HAP-1 (cell line): ENCODE results near the gene SNX32.
A peak's percentile ranks its signal among the peaks of the same experiment; 100 is the strongest.
"Not testable (repeated sequence)": the region's sequence is repeated elsewhere in the genome, so short reads cannot be mapped to it uniquely, and the experiment has no call there.

ENCODE experiments used
- DNase-seq, 2 experiments: peaks; one replicate each; pipeline ENCODE4 v3.0.0-alpha.2; 2016 to 2020; ENCODE audit warnings: low spot score in 2 of 2
- H3K27me3 ChIP-seq: fragments of 250-450 bp; sonication (Bioruptor Pico); 2 replicates; pipeline ENCODE4 v1.5.1; 2020; ENCODE audit warnings: low read depth, mild to moderate bottlenecking, moderate library complexity
- H3K36me3 ChIP-seq: fragments of 250-450 bp; sonication (Bioruptor Pico); replicated peaks from 2 replicates; pipeline ENCODE4 v1.5.1; 2020; ENCODE audit warnings: mild to moderate bottlenecking
- H3K4me1 ChIP-seq: fragments of 250-450 bp; sonication (Bioruptor Pico); 2 replicates; pipeline ENCODE4 v1.5.1; 2020; ENCODE audit warnings: mild to moderate bottlenecking
- H3K4me3 ChIP-seq: fragments of 250-450 bp; sonication (Bioruptor Pico); 2 replicates; pipeline ENCODE4 v1.5.1; 2020; ENCODE audit warnings: mild to moderate bottlenecking, moderate library complexity
- H3K9me3 ChIP-seq: fragments of 250-450 bp; sonication (Bioruptor Pico); 2 replicates; pipeline ENCODE4 v1.5.1; 2020; ENCODE audit warnings: mild to moderate bottlenecking, moderate library complexity
- in situ Hi-C: fragments of 300-500 bp; cut with MboI; formaldehyde crosslinking; loops from 3 replicates; pipeline ENCODE4 v1.14.3; 2020; ENCODE audit warnings: low sequenced_read_pairs, inconsistent platforms, mixed read lengths

The SNX32 gene

DNA sequence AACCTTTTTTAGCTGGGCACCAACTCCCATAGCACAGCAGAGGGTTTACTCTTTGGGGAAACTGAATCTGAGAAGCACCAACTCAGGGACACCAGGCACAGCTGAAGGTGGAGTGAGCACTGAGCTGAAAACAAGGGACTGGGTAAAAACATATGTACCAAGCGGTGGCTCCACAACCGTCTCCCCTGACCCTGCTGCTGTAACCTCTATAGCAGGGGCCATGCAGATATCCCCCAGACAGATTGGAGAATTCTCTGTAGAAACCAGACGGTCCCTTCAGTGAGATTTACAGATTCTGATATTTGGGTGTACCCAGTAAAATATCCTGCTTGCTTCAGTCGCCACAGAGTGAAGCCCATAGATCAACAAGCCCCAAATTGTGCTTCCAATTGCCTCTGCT is 4.3 kb upstream of the SNX32 start:
- Histone ChIP-seq H3K27me3 (peaks cover 9% of the 10 kb centered on the region), H3K36me3 (no peaks in the 10 kb centered on the region), H3K4me1 (peaks cover 8% of the 10 kb centered on the region), H3K4me3 (no peak overlapping the region), H3K9me3 (peaks cover 3% of the 10 kb centered on the region; the same call in 1 of the 2 replicates)
- no peak for DNase-seq
- in situ Hi-C loops, result no loop called here

DNA sequence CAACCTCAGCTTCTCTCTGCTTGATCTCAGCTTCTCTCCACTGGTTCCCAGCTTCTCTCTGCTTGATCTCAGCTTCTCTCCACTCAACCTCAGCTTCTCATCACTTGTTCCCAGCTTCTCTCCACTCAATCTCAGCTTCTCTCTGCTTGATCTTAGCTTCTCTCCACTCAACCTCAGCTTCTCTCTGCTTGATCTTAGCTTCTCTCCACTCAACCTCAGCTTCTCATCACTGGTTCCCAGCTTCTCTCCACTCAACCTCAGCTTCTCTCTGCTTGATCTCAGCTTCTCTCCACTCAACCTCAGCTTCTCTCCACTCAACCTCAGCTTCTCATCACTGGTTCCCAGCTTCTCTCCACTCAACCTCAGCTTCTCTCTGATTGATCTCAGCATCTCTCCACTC is 1.5 kb upstream of the SNX32 start:
- in situ Hi-C loops, H3K4me3 ChIP-seq, H3K36me3 ChIP-seq, DNase-seq, H3K27me3 ChIP-seq, H3K9me3 ChIP-seq: not testable (repeated sequence)
- peaks cover 12% of the 10 kb centered on the region for H3K4me1 ChIP-seq

DNA sequence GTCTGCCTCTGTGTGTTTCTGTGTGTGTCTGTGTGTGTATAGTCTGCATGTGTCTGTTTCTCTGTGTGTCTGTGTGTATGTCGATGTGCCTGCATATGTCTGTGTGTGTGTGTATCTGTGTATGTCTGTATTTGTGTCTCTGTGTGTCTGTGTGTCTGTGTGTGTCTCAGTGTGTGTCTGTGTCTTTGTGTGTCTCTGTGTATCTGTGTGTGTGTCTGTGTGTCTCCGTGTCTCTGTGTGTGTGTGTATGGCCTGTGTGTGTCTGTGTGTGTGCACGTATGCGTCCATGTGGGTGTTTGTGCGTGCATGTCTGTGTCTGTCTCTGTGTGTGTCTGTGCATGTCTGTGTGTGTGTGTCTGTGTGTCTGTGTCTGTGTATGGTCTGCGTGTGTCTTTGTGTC is 439 bp downstream of the SNX32 start:
- Histone ChIP-seq H3K4me3 (peak overlapping the region; percentile 42), H3K4me1 (peaks cover 12% of the 10 kb centered on the region), H3K9me3 (peaks cover 3% of the 10 kb centered on the region; the same call in 1 of the 2 replicates), H3K27me3 (peaks cover 9% of the 10 kb centered on the region), H3K36me3 (no peaks in the 10 kb centered on the region)
- no peak for DNase-seq
- in situ Hi-C loops, result no loop called here

DNA sequence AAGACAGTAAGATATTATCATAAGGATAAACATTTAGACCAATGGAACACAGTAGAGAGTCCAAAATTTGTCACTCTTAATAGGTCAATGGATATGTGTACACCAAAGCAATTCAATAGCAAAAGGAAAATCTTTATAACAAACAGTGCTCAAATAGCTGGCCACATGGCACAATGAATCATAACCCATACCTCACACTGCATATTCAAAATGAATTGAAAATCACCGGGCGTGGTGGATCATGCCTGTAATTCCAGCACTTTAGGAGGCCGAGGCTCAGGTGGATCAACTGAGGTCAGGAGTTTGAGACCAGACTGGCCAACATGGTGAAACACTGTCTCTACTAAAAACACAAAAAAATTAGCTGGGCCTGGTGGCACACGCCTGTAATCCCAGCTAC is 8.4 kb downstream of the SNX32 start:
- in situ Hi-C loops, result no loop called here
- no peak for DNase-seq
- Histone ChIP-seq H3K9me3 (no peaks in the 10 kb centered on the region; the same call in 1 of the 2 replicates), H3K4me3 (no peak overlapping the region), H3K36me3 (no peaks in the 10 kb centered on the region), H3K4me1 (no peaks in the 10 kb centered on the region), H3K27me3 (no peaks in the 10 kb centered on the region)

DNA sequence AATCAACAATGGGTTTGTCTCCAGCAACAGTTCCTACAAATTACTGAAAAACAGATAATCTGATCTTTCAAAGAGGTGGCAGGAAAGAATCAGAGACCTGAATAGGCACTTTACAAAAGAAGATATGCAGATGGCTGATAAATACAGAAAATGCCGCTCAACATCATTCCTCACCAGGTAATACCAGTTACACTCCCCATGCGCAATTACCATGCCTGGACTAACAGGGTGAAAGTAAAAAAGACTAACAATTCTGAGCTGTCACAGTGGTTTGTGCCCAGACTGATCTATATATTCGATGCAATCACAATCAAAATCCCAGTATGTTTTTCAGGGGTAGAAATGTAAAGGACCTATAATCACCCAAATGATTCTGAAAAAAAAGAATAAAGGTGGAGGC is 10.0 kb downstream of the SNX32 start:
- no peak for DNase-seq
- Histone ChIP-seq H3K4me3 (no peak overlapping the region), H3K36me3 (no peaks in the 10 kb centered on the region), H3K9me3 (no peaks in the 10 kb centered on the region; the same call in 1 of the 2 replicates), H3K27me3 (no peaks in the 10 kb centered on the region), H3K4me1 (no peaks in the 10 kb centered on the region)
- in situ Hi-C loops, result no loop called here

DNA sequence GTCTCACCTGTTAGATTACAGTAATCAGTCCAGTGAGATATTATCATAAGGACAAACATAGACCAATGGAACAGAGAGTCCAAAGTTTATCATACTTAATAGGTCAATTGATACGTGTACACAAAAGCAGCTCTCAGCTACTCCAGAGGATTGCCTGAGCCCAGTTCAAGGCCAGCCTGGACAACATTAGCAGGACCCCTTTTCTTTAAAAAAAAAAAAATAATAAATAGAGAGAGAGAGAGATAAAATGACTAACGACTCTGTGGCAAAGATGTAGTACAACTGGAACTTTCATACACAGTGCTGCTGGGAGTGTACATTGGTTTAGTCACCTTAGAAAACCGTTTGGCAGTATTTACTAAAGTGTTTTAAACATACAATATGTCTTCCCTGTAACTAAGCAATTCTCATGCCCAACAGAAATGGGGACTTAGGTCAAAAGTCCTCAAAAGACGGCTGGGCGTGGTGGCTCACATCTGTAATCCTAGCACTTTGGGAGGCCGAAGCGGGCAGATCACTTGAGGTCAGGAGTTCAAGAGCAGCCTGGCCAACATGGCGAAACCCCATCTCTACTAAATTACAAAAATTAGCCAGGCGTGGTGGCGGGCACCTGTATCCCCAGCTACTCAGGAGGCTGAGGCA is 10.6 kb downstream of the SNX32 start:
- Histone ChIP-seq H3K4me3 (no peak overlapping the region), H3K9me3 (no peaks in the 10 kb centered on the region; the same call in 1 of the 2 replicates)

DNA sequence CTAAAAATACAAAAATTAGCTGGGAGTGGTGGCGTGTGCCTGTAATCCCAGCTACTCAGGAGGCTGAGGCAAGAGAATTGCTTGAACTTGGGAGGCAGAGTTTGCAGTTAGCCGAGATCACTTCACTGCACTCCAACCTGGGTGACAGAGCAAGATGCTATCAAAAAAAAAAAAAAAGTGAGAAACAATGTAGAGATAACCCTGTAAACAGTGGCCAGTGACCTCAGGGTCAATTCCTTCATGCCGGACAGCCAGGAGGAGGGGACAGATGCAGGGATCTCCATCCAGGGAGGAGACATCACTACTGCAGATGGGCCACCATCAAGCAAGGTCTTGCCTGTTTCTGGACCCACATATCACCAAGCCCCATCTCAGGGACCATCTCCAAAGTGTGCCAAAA is 14.0 kb downstream of the SNX32 start:
- H3K4me3 ChIP-seq, result no peak overlapping the region
- in situ Hi-C loops, result no loop called here
- H3K27me3 ChIP-seq, result no peaks in the 10 kb centered on the region
- peaks cover 8% of the 10 kb centered on the region for H3K9me3 ChIP-seq
- no peaks in the 10 kb centered on the region for H3K4me1 ChIP-seq
- peaks cover 13% of the 10 kb centered on the region for H3K36me3 ChIP-seq
- DNase-seq, result no peak

More for the DNA sequence above, 10.6 kb downstream of the SNX32 start:
- Histone ChIP-seq H3K4me1 (no peaks in the 10 kb centered on the region), H3K36me3 (no peaks in the 10 kb centered on the region), H3K27me3 (no peaks in the 10 kb centered on the region)
- in situ Hi-C loops, result no loop called here
- no peak for DNase-seq

DNA sequence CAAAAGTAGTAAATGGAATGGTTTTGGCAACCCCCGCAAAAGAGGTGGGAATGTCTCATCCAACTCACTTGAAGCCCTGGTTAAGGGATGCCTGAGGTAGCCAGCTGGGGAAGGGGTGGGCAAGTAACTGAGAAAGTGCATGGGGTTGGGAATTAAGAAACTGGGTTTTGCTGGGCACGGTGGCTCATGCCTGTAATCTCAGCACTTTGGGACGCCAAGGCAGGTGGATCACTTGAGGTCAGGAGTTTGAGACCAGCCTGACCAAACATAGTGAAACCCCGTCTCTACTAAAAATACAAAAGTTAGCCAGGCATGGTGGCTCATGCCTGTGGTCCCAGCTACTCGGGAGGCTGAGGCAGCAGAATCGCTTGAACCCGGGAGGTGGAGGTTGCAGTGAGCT is 14.9 kb downstream of the SNX32 start:
- DNase-seq, in situ Hi-C loops, H3K9me3 ChIP-seq: not testable (repeated sequence)

DNA sequence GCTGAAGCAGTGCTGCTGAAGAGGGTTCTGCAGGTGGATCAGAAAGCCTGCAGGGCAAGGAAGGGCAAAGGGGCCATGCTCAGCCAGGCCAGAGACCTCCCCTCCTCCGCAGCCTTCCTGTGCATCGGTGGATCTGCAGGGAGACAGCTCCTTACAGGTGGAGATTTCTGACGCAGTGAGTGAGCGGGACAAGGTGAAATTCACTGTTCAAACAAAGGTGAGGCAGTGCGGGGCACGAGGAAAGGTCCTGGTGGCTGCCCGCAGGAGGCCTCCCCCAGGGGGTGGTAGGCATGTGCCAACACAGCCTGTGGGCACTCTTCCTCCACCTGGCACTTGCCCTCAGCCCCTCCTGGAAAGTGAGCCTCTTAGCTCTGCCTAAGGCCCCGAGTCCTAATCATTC is 15.6 kb downstream of the SNX32 start:
- in situ Hi-C loops, result no loop called here
- peaks cover 28% of the 10 kb centered on the region for H3K36me3 ChIP-seq
- H3K27me3 ChIP-seq, result no peaks in the 10 kb centered on the region
- no peaks in the 10 kb centered on the region for H3K4me1 ChIP-seq
- DNase-seq, result no peak
- peaks cover 8% of the 10 kb centered on the region for H3K9me3 ChIP-seq
- H3K4me3 ChIP-seq, result no peak overlapping the region

More for the DNA sequence above, 14.9 kb downstream of the SNX32 start:
- H3K4me3 ChIP-seq, H3K27me3 ChIP-seq, H3K4me1 ChIP-seq: not testable (repeated sequence)
- peaks cover 21% of the 10 kb centered on the region for H3K36me3 ChIP-seq

DNA sequence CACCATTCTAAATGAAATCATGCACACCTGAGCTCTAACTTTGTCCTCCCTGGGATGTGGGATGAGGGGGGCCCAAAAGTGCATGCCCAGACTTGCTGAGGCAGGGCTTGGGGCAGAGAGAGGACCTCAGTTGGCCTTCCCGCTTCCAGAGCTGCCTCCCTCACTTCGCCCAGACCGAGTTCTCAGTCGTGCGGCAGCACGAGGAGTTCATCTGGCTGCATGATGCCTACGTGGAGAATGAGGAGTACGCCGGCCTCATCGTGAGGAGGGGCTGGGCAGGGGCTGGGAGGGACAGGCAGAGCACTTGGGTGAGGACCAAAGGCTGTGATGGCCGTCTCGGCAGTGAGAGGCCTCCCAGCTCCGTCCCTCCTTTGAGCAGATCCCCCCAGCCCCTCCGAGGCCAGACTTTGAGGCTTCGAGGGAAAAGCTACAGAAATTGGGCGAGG is 16.0 kb downstream of the SNX32 start:
- in situ Hi-C loops, result no loop called here
- no peak for DNase-seq
- peaks cover 8% of the 10 kb centered on the region for H3K9me3 ChIP-seq
- H3K36me3 ChIP-seq, result peaks cover 32% of the 10 kb centered on the region
- H3K27me3 ChIP-seq, result no peaks in the 10 kb centered on the region
- no peak overlapping the region for H3K4me3 ChIP-seq
- H3K4me1 ChIP-seq, result no peaks in the 10 kb centered on the region

DNA sequence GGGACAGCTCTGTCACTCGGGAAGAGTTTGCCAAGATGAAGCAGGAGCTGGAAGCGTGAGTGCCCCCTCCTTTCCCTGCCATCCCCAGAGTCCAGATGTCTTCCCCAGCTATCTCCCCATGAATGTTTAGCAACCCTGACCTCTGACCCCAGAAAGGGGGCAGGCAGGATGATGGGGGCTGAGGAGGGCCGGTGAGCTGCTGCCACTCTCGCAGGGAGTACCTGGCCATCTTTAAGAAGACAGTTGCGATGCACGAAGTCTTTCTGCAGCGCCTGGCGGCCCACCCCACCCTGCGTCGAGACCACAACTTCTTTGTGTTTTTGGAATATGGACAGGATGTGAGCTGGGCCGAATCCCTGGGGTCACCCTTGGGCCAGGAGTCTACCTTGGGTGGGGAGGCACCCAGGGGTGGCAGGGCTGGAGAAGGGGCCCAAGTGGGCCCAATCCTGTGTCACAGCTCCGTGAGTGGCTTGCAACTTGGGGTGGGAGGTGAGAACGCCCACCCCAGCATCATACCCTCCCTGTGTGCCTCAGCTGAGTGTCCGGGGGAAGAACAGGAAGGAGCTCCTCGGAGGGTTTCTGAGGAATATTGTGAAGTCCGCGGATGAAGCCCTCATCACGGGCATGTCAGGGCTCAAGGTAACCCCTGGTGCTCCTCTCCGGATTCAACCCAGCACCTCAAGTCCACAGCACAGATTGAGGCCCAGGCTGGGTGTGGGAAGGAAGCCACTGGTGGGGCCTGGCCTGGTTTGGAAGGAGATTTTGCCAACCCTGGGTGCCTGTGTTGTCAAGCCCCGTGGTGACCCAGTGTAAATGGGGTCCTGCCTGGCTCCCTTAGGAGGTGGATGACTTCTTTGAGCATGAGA is 16.7 kb downstream of the SNX32 start:
- peaks cover 8% of the 10 kb centered on the region for H3K9me3 ChIP-seq
- in situ Hi-C loops, result no loop called here
- no peaks in the 10 kb centered on the region for H3K4me1 ChIP-seq
- peaks cover 39% of the 10 kb centered on the region for H3K36me3 ChIP-seq
- no peak for DNase-seq
- no peaks in the 10 kb centered on the region for H3K27me3 ChIP-seq
- no peak overlapping the region for H3K4me3 ChIP-seq

DNA sequence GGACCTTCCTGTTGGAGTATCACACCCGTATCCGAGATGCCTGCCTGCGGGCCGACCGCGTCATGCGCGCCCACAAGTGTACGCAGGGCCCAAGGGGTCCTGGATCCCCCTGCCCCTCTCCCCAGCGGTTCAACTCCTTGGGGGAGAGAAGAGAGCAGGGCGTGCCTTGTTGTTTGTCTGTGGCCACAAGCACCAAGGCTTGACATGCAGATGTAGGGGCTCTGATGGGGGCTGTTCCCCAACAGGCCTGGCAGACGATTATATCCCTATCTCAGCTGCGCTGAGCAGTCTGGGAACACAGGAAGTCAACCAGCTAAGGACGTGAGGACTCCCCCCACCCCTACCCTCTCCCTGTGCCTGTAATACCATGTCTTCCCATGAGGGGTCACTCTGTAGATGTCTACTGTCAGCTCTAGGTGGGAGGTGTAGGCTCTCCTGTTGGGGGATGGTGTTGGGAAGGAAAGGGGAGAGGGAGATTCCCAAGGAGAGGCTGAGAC is 17.4 kb downstream of the SNX32 start:
- in situ Hi-C loops, result no loop called here
- no peaks in the 10 kb centered on the region; the same call in 1 of the 2 replicates for H3K4me1 ChIP-seq
- H3K36me3 ChIP-seq, result peaks cover 46% of the 10 kb centered on the region
- H3K27me3 ChIP-seq, result no peaks in the 10 kb centered on the region
- peak in 1 of 2 experiments; percentile 60 for DNase-seq
- peaks cover 8% of the 10 kb centered on the region for H3K9me3 ChIP-seq
- no peak overlapping the region for H3K4me3 ChIP-seq

DNA sequence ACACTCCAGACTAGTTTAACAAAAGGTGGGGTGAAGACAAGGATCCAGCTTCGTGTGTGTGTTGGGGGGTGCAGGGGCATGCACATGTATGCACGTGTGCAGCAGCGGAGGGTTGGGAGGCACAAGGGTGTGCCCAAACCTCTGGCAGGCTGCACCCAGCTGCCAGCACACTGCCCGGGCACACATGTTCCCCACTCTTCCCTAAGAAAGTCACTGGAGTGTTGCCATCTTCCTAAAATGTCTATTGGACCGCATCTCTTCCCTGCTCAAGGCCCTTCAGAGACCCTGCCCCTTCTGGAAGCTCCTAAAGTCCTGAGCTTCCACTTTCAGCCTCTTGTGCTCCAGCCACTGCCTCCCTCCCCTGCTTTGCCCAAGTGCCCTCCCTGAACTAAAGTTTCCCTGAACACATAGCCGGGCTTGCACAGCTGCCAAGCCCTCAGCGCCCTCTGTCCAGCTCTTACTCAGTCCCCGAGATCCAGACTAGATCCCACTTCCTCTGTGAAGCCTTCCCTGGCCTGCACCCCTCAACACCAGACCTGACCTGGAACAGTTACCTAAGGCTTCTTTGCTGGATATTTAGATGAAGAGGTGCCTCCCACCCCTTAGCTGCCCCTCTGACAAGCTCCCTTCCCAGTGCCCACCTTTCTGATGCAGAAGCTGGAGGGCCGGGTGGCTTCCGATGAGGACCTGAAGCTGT is 18.2 kb downstream of the SNX32 start:
- peaks cover 4% of the 10 kb centered on the region; the same call in 1 of the 2 replicates for H3K4me1 ChIP-seq
- peaks cover 54% of the 10 kb centered on the region for H3K36me3 ChIP-seq
- H3K4me3 ChIP-seq, result no peak overlapping the region
- in situ Hi-C loops, result no loop called here
- no peaks in the 10 kb centered on the region for H3K27me3 ChIP-seq
- no peak for DNase-seq
- peaks cover 8% of the 10 kb centered on the region for H3K9me3 ChIP-seq
